GM10266 (cell line): ENCODE data around the gene TFG.
A peak's percentile ranks its signal among the peaks of the same experiment; 100 is the strongest.

Experiments used
- DNase-seq: peaks from one replicate; pipeline ENCODE4 v3.0.0; 2012; ENCODE audit errors: extremely low spot score
- CTCF ChIP-seq: IDR thresholded peaks from 2 replicates; pipeline ENCODE4 v1.5.1; 2012; ENCODE audit warnings: mild to moderate bottlenecking, low read depth; ENCODE audit not compliant: control insufficient read depth, insufficient read depth; ENCODE audit errors: missing control alignments

Gene TFG

GRCh38 chr3:100796556-100796955 is 87.3 kb downstream of the TFG start:
- no peak for DNase-seq
- TF ChIP-seq CTCF = peak; percentile 33

GRCh38 chr3:100798012-100798411 is 88.7 kb downstream of the TFG start:
- no peak for DNase-seq
- no peak for TF ChIP-seq CTCF
